Endothelial cell of umbilical vein (primary cell): ENCODE data around the gene CDKN2AIP. TPM values are rescaled to one million over a fixed set of nuclear protein-coding genes. Genes with fewer than 3 reads are reported as not detected.
A peak's percentile ranks its signal among the peaks of the same experiment; 100 is the strongest.

Experiments used
- BruUV-seq: library from RNA; stranded (reverse); fragments of 400-500 nt; replicated peaks from 2 replicates; lab custom pipeline; 2021; lab: Mats Ljungman, UMichigan
- CTCF ChIA-PET: fragments of 300-600, 350-600 bp; sonication (Branson Sonifier 250); formaldehyde crosslinking; loops from one replicate; lab custom pipeline; 2021; ENCODE audit warnings: antibody characterized with exemption, inconsistent platforms; lab: Charles Lee
- POLR2A ChIA-PET: fragments of 300-600, 350-600 bp; sonication (Branson Sonifier 250); formaldehyde crosslinking; loops from one replicate; lab custom pipeline; 2021; ENCODE audit warnings: antibody characterized with exemption, inconsistent platforms; lab: Charles Lee
- DNase-seq: peaks from one replicate; pipeline ENCODE4 v3.0.0-alpha.2; 2011; ENCODE audit warnings: low read depth, low spot score
- FAIRE-seq: peaks from 2 replicates; lab custom pipeline; 2011; peaks lifted over from hg19 to GRCh38; lab: Jason Lieb, UNC
- H2AFZ ChIP-seq: 2 replicates; pipeline ENCODE4 v1.6.0; 2012; ENCODE audit warnings: low read depth, low read length, control low read depth, inconsistent platforms
- H3K27ac ChIP-seq: 2 replicates; pipeline ENCODE4 v1.5.1; 2011; ENCODE audit warnings: low read depth, mild to moderate bottlenecking, control low read depth, low read length, moderate library complexity; ENCODE audit not compliant: insufficient read depth
- H3K27me3 ChIP-seq, 2 experiments: 2 replicates each; pipeline versions ENCODE4 v1.6.0 to v1.6.1; 2011; ENCODE audit warnings: low read length in 2 of 2, mixed read lengths in 1 of 2; ENCODE audit not compliant: control insufficient read depth in 2 of 2, insufficient read depth in 2 of 2
- H3K36me3 ChIP-seq, 2 experiments: 2 replicates in 1 of 2; 3 replicates in 1 of 2; pipeline ENCODE4 v1.5.1; 2011; ENCODE audit warnings: low read length in 2 of 2, mild to moderate bottlenecking in 1 of 2, moderate library complexity in 1 of 2; ENCODE audit not compliant: control insufficient read depth in 2 of 2, insufficient read depth in 2 of 2; ENCODE audit errors: extremely low read depth in 1 of 2
- H3K4me1 ChIP-seq: 3 replicates; pipeline ENCODE4 v1.5.1; 2011; ENCODE audit warnings: mild to moderate bottlenecking, low read length; ENCODE audit not compliant: control insufficient read depth, insufficient read depth; ENCODE audit errors: extremely low read depth
- H3K4me2 ChIP-seq: 2 replicates; pipeline ENCODE4 v1.6.1; 2011; ENCODE audit warnings: low read length, control low read depth, mixed read lengths; ENCODE audit not compliant: insufficient read depth
- H3K4me3 ChIP-seq, 3 experiments: fragments of 200-600 bp in 1 of 3; sonication (generic), shearing (Covaris generic) in 1 of 3; replicated peaks in 1 of 3; 2 replicates each; pipeline ENCODE4 v1.5.1; 2011 to 2016; ENCODE audit warnings: control low read depth in 3 of 3, low read length in 3 of 3, mild to moderate bottlenecking in 2 of 3, inconsistent platforms in 1 of 3, low read depth in 1 of 3, moderate library complexity in 1 of 3; ENCODE audit not compliant: insufficient read depth in 1 of 3
- H3K79me2 ChIP-seq: 2 replicates; pipeline ENCODE4 v1.6.0; 2012; ENCODE audit warnings: low read length, inconsistent platforms; ENCODE audit not compliant: control insufficient read depth, insufficient read depth
- H3K9ac ChIP-seq: replicated peaks from 2 replicates; pipeline ENCODE3; 2011; ENCODE audit warnings: low read length, control low read depth; ENCODE audit not compliant: insufficient read depth; ENCODE audit errors: extremely low read depth
- H3K9me1 ChIP-seq: replicated peaks from 3 replicates; pipeline ENCODE4 v1.6.0; 2011; ENCODE audit warnings: mild to moderate bottlenecking, low read length; ENCODE audit not compliant: control insufficient read depth, insufficient read depth; ENCODE audit errors: extremely low read depth
- H3K9me3 ChIP-seq: replicated peaks from 2 replicates; pipeline ENCODE4 v1.5.1; 2012; ENCODE audit warnings: low read length, inconsistent platforms; ENCODE audit not compliant: control insufficient read depth, insufficient read depth
- H4K20me1 ChIP-seq: replicated peaks from 2 replicates; pipeline ENCODE3; 2011; ENCODE audit warnings: mild to moderate bottlenecking, low read length; ENCODE audit not compliant: control insufficient read depth, insufficient read depth; ENCODE audit errors: extremely low read depth
- EZH2 ChIP-seq: IDR thresholded peaks from 2 replicates; pipeline ENCODE4 v1.6.1; 2012; ENCODE audit warnings: borderline replicate concordance, low read depth, mild to moderate bottlenecking, moderate library complexity, low read length, inconsistent platforms; ENCODE audit not compliant: severe bottlenecking
- FOS ChIP-seq: IDR thresholded peaks from 2 replicates; pipeline ENCODE4 v1.6.1; 2011; ENCODE audit warnings: mild to moderate bottlenecking, low read length, moderate library complexity, borderline replicate concordance; ENCODE audit not compliant: insufficient read depth
- GATA2 ChIP-seq: IDR thresholded peaks from 2 replicates; pipeline ENCODE4 v1.7.0; 2011; ENCODE audit warnings: low read depth, mild to moderate bottlenecking, moderate library complexity, mixed read lengths, low read length; ENCODE audit not compliant: insufficient read length, insufficient read depth
- JUN ChIP-seq: IDR thresholded peaks from 2 replicates; pipeline ENCODE4 v1.6.1; 2011; ENCODE audit warnings: borderline replicate concordance, low read depth; ENCODE audit not compliant: insufficient read length, insufficient read depth
- MYC ChIP-seq: IDR thresholded peaks from one replicate; pipeline ENCODE4 v1.6.1; 2011; ENCODE audit warnings: mild to moderate bottlenecking, low read depth, low read length
- POLR2A ChIP-seq: IDR thresholded peaks from 2 replicates; pipeline ENCODE4 v1.6.1; 2012; ENCODE audit warnings: low read depth, mild to moderate bottlenecking, control low read depth, low read length
- POLR2AphosphoS5 ChIP-seq: IDR thresholded peaks from 2 replicates; pipeline ENCODE4 v1.6.1; 2012; ENCODE audit warnings: low read depth, mild to moderate bottlenecking, control low read depth, low read length, moderate library complexity; ENCODE audit not compliant: insufficient read depth
- dilution Hi-C: fragments of 300-500 bp; cut with MboI; formaldehyde crosslinking; loops from one replicate; pipeline ENCODE4 v1.15.0; 2019; ENCODE audit warnings: low sequenced_read_pairs; ENCODE audit not compliant: extremely low pct_ligation_motif_present
- intact Hi-C: fragments of 100-400 bp; cut with micrococcal nuclease; formaldehyde crosslinking; loops from one replicate; pipeline ENCODE4 v1.10.0; 2022
- polyA plus RNA-seq, 4 experiments: library from polyadenylated mRNA; depleted of rRNA in 3 of 4; stranded (reverse) in 3 of 4; unstranded in 1 of 4; fragments of >200 nt; gene quantifications; 2 replicates each; pipeline versions ENCODE4 v1.2.1 to v1.2.3, GENCODE V29; 2011 to 2012; ENCODE audit warnings: missing spikeins in 1 of 4
- total RNA-seq: library from RNA; stranded (reverse); gene quantifications from 2 replicates; pipeline ENCODE4 v1.2.3, GENCODE V29; 2021
- TF ChIP-seq, protein P1 (sequence below), 2 donors: IDR thresholded peaks; 1 replicate in 1 of 2; 2 replicates in 1 of 2; pipeline ENCODE4 v1.5.1; 2011; ENCODE audit warnings: low read length in 2 of 2, mild to moderate bottlenecking in 2 of 2, moderate library complexity in 2 of 2, control low read depth in 1 of 2, inconsistent platforms in 1 of 2, low read depth in 1 of 2; ENCODE audit not compliant: insufficient read depth in 1 of 2; ENCODE audit errors: extremely low read depth in 1 of 2
- TF ChIP-seq, protein P2 (sequence below): IDR thresholded peaks from 2 replicates; pipeline ENCODE4 v1.6.1; 2011; ENCODE audit not compliant: insufficient read depth, insufficient read length

Gene CDKN2AIP
- total and polyA plus RNA-seq, 2 donors (not counting 3 experiments of a cell fraction or from before 2014, with no cell fraction given) = 5.1 to 12.8 TPM

DNA sequence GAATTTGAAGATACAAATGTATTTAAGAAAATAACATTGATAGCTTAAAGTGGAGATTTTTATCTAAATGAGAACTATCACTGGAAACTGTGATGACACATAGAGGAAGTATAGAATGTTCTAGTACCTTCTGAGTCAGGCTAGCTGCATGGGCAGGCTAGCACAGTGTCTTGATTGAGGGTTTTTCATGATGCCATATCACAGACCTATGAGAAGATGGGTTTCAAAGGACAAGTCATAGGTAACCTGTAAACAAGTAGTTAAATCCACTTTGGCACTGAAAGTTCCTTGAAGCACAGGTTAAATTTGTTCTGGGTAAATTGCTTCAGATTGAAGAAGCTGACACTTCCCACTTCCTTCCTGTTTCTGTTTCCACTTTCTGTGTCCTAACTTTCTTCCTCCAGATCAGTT, 48.2 kb upstream of the CDKN2AIP start:
- no peak overlapping the region for H3K9ac ChIP-seq
- peaks cover 1 to 2% of the 10 kb centered on the region in 2 experiments for H3K27me3 ChIP-seq
- ChIA-PET CTCF (interaction anchor here (0.9 to 3.2 kb wide), 4 partner anchors 11 to 134 kb away, joined by 3 to 15 read pairs (median 4); no protein-coding TSS in a partner anchor), POLR2A (no interaction called here)
- H3K4me2 ChIP-seq = no peak overlapping the region
- BruUV-seq = no TSS peak
- dilution Hi-C loops = no loop called here
- no peaks in the 10 kb centered on the region for H3K79me2 ChIP-seq
- H3K36me3 ChIP-seq = no peaks in the 10 kb centered on the region
- intact Hi-C loops = loop anchor here (5.0 kb wide), 2 partner anchors 59 to 109 kb away; no protein-coding TSS in a partner anchor
- H3K4me3 ChIP-seq = no peak overlapping the region
- no peaks in the 10 kb centered on the region for H3K9me3 ChIP-seq
- TF ChIP-seq POLR2A (no peak), JUN (peak; percentile 3), GATA2 (peak; percentile 61), FOS (peak; percentile 44), MYC (no peak), EZH2 (no peak), POLR2AphosphoS5 (no peak)
- TF ChIP-seq, protein P1, sequence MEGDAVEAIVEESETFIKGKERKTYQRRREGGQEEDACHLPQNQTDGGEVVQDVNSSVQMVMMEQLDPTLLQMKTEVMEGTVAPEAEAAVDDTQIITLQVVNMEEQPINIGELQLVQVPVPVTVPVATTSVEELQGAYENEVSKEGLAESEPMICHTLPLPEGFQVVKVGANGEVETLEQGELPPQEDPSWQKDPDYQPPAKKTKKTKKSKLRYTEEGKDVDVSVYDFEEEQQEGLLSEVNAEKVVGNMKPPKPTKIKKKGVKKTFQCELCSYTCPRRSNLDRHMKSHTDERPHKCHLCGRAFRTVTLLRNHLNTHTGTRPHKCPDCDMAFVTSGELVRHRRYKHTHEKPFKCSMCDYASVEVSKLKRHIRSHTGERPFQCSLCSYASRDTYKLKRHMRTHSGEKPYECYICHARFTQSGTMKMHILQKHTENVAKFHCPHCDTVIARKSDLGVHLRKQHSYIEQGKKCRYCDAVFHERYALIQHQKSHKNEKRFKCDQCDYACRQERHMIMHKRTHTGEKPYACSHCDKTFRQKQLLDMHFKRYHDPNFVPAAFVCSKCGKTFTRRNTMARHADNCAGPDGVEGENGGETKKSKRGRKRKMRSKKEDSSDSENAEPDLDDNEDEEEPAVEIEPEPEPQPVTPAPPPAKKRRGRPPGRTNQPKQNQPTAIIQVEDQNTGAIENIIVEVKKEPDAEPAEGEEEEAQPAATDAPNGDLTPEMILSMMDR (IDR thresholded peaks at IDR 0.05; ENCODE audit: extremely low read depth in 1 of 2, insufficient read depth in 1 of 2, low read depth in 1 of 2, low read length in 2 of 2) = no peak
- TF ChIP-seq, protein P2, sequence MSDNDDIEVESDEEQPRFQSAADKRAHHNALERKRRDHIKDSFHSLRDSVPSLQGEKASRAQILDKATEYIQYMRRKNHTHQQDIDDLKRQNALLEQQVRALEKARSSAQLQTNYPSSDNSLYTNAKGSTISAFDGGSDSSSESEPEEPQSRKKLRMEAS = no peak
- H2AFZ ChIP-seq = no peak overlapping the region
- DNase-seq (no peak), FAIRE-seq (peak; percentile 71)
- no peaks in the 10 kb centered on the region for H4K20me1 ChIP-seq
- H3K27ac ChIP-seq = no peak overlapping the region
- H3K9me1 ChIP-seq = no peaks in the 10 kb centered on the region
- H3K4me1 ChIP-seq = peaks cover 3% of the 10 kb centered on the region
